DMS79 treated with DMSO at 0.1 percent for 48 hours (cell line): ENCODE results near the gene FXR1.

ENCODE experiments used
- DNase-seq: peaks from one replicate; lab custom pipeline; 2025; lab: John Stamatoyannopoulos, UW

Gene FXR1

GRCh38 chr3:181007262-181007661 is 94.8 kb downstream of the FXR1 start:
- no peak for DNase-seq

DNA sequence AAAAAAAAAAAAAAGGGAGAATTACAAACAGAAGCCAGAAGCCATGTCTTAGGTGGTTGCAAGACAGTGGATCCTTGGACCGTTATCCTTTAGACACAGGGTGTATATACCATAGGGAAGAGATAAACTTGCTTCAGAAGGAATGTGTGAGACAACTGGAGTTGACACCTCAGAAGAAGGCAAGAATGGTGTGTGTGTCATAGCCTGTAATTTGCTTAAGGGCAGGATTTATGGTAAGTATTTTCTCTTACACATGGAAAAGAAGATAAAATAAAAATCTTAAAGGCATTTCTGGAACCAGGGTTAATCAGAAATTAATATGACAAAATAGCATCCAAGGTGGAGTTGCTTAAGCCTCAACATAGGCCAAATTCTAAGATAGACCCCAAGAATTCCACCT is 96.3 kb downstream of the FXR1 start:
- no peak for DNase-seq

DNA sequence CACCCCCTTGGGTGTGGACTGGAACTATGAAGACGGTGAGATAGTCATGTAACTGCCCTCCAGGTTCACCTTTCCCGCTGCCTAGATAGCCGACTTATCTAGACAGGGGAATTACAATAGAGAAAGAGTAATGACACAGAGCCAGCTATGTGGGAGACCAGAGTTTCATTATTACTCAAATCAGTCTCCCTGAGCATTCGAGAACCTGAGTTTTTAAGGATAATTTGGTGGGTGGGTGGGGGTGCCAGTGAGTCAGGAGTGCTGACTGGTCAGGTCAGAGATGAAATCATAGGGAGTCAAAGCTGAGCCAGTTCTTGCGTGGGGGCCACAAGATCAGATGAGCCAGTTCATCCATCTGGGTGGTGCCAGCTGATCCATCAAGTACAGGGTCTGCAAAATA is 96.8 kb downstream of the FXR1 start:
- no peak for DNase-seq

GRCh38 chr3:181017690-181018089 is 105.2 kb downstream of the FXR1 start:
- DNase-seq = no peak

GRCh38 chr3:181025204-181025603 is 112.7 kb downstream of the FXR1 start:
- DNase-seq = no peak

DNA sequence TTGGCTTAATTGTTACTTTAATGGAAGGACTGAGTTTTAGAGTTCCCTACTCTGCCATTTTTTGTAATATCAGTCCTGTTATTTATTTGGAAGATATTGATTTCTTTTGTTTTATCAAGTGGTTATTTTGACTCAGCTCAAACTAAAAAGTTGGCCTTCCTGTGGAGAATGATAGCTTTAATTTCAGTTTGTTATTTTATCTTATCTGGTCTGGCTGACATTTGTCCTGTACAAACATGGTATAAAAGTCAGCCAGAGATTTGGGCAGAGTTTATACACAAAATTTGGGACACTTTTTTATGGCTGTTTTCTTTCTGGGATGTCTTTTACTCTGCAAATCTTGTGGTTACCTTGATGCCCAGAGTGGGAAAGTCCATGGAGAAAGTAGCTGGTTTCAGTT is 118.5 kb downstream of the FXR1 start:
- DNase-seq = no peak
